ENCODE data around the gene FAAP20. TPM values are rescaled to one million over a fixed set of nuclear protein-coding genes. Genes with fewer than 3 reads are reported as not detected.
A peak's percentile ranks its signal among the peaks of the same experiment; 100 is the strongest.

FAAP20 gene
- total and polyA plus RNA-seq, 9 of the 15 experiments (the other 6 are each of a cell fraction or from before 2014, with no cell fraction given), result 0.58 to 143 (median 9.9) TPM

GRCh38 chr1:2204415-2205190, 10.0 kb upstream of the FAAP20 start (continued):
- TF ChIP-seq TAF9B (IDR thresholded peaks at IDR 0.05; ENCODE audit: partially characterized antibody) (no peak), PTTG1 (tag; IDR thresholded peaks at IDR 0.05; ENCODE audit: low read depth) (no peak), CREBBP (IDR thresholded peaks at IDR 0.05; ENCODE audit: low read depth, low read length) (no peak), NFXL1 (CRISPR knock-in tag; IDR thresholded peaks at IDR 0.05) (no peak), SLC30A9 (CRISPR knock-in tag; IDR thresholded peaks at IDR 0.05) (no peak), NR0B1 (IDR thresholded peaks at IDR 0.05; ENCODE audit: partially characterized antibody) (no peak), MNT (conservative IDR thresholded peaks at IDR 0.05) (peak; percentile 46 to 56), SIN3B (IDR thresholded peaks at IDR 0.05; ENCODE audit: low read depth) (no peak), DIDO1 (tag; IDR thresholded peaks at IDR 0.05; ENCODE audit: low read depth) (no peak), NR4A1 (CRISPR knock-in tag; IDR thresholded peaks at IDR 0.05) (no peak), NR4A1 (tag; IDR thresholded peaks at IDR 0.05) (no peak), KAT8 (IDR thresholded peaks at IDR 0.05; ENCODE audit: low read depth) (no peak), DACH1 (IDR thresholded peaks at IDR 0.05; ENCODE audit: partially characterized antibody) (no peak), ZNF740 (CRISPR knock-in tag; IDR thresholded peaks at IDR 0.05) (no peak), ZNF740 (tag; IDR thresholded peaks at IDR 0.05) (peak in 1 of 2 experiments; percentile 67; a peak in 2 of 4 replicates), ZNF277 (CRISPR knock-in tag; IDR thresholded peaks at IDR 0.05; ENCODE audit: borderline replicate concordance) (no peak), GTF2B (IDR thresholded peaks at IDR 0.05; ENCODE audit: extremely low read depth, insufficient read length) (no peak), CBFA2T2 (conservative IDR thresholded peaks at IDR 0.05) (no peak), ZNF431 (CRISPR knock-in tag; IDR thresholded peaks at IDR 0.05) (no peak), THRAP3 (IDR thresholded peaks at IDR 0.05; ENCODE audit: borderline replicate concordance) (no peak), NCOA1 (IDR thresholded peaks at IDR 0.05; ENCODE audit: low read depth) (no peak)
